GM18526 (cell line): ENCODE data around the gene KCNJ14.

ENCODE experiments used
- POLR2A ChIP-seq: IDR thresholded peaks from 3 replicates; pipeline ENCODE4 v1.6.1; 2011; ENCODE audit not compliant: insufficient read length; ENCODE audit errors: extremely low read depth

KCNJ14 gene

DNA sequence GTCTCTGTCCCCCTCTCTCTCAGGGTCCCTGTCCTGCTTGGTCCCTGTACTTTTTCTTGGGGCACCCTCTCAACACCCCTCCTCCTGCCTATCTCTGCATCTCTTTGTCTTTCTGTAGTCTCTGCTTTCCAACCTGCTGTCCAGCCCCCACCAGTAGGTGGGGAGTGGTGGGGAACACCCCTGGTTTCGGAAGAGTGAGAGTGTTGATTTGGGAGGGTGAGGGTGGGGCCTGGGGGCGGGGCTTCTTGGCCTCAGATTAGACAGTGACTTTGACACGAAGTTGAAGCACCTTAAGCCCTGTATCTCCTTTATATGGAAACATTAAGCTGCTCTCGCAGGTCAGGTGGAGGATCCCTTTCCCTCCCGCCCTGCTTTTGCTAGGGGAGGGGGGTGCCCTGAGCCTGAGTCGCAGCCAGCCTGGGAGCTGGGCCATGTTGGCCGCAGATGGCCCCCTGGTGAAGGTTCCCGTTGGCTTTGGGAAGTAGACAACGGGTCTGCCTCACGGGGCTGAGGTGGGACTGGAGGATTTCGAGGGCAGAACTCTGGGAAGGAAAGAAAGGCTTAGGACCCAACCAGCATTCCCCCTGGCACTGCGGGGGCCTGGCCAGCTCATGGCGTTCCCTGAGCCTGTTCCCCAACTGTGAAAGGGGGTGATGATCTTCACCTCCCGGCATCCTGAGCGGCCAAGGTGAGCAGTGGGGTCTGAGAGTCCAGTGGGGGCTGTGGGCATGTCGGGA is at the start of gene KCNJ14:
KCNJ14 (plus strand) TSS at position 404 of the 737 bp plus-strand sequence. CDS start 6,151 bp downstream, outside the sequence.
- no peak for TF ChIP-seq POLR2A

DNA sequence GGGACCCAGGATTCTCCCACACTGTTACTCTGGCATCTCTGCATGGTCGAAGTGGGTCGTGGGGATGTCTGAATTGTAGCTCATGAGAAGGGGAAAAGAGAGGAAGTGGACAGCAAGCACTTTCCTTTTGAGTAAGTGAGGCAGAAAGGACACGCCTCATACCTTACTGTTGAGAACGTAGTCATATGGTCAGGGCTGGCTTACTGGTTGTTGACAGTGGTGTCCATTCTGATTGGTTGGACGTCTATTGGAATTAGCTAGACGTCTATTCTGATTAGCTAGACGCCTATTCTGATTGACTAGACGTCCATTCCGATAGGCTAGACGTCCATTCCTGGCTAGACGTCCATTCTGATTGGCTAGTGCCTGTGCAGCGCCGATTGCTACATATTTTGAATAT is 49.5 kb upstream of the KCNJ14 start:
- TF ChIP-seq POLR2A = no peak

DNA sequence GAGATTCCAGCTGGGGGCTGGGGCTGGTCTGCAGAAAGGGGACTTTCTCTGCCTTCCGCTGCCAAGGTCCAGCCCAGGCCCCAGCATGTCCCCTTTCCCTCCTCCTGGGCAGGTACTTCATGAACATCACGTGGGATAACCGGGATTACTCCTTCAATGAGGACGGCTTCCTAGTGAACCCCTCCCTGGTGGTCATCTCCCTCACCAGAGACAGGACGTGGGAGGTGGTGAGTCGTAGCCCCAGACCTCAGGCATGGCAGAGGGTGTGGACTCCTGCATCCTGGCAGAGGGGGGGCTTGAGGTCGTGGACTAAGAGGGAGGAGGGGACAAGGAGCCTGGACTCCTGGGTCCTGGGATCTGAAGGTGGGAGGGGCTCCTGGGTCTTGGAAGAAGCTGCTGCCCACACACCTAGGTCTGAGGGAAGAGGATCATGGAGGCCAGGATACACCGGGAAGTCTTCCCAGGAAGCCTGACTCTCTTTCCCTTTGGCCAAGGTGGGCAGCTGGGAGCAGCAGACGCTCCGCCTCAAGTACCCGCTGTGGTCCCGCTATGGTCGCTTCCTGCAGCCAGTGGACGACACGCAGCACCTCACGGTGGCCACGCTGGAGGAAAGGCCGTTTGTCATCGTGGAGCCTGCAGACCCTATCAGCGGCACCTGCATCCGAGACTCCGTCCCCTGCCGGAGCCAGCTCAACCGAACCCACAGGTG is 41.3 kb upstream of the KCNJ14 start:
- TF ChIP-seq POLR2A = no peak

DNA sequence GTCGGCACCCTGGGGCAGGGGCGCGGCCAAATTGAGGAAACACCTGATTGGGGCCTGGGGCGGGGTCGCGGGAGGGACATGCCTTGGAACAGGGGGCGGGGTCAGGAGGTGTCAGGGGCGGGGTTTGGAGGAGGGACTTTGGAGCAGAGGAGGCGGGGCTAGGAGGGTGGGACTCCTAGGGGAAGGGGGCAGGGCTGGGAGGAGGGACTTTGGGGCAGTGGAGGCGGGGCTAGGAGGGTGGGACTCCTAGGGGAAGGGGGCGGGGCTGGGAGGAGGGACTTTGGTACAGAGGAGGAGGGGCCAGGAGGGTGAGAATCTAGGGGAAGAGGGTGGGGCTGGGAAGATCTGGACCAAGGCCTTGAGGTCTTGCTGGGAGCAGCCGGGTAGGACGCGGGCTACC is 40.0 kb upstream of the KCNJ14 start:
- no peak for TF ChIP-seq POLR2A

DNA sequence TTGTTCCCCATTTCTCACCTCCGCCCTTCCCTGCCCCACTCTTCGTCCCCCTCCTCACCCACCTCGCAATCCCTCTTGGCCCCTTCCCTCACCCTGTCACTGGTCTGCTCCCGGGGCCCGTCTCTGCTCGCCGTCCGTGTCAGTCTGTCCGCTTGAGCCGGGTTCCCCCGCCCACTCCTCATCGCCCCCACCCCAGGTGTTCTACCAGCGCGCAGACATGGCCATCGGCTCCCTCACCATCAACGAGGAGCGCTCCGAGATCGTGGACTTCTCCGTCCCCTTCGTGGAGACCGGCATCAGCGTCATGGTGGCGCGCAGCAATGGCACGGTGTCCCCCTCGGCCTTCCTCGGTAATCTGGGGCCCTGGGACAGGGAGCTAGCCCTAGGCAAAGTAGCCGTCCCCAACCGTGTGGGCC is 39.6 kb upstream of the KCNJ14 start:
- no peak for TF ChIP-seq POLR2A

DNA sequence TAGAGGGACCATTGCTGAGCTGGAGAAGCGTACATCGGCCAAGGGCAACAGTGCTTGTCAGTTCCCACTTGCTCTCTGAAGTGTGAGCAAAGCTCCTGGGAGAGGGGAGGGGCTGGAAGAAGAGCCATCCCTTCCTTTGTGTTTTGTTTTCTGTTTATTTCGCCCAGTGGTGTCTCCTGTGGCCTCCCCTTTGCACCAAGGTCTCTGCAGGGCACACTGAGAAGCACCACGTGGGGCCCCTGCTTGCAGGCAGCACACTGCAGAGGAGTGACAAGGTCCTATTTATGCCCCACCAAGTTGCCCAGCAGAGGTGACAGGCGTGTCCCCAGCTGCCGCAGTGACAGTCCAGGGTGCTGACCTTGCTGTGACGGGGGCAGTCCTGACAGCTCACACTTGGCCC is 38.0 kb upstream of the KCNJ14 start:
- no peak for TF ChIP-seq POLR2A

DNA sequence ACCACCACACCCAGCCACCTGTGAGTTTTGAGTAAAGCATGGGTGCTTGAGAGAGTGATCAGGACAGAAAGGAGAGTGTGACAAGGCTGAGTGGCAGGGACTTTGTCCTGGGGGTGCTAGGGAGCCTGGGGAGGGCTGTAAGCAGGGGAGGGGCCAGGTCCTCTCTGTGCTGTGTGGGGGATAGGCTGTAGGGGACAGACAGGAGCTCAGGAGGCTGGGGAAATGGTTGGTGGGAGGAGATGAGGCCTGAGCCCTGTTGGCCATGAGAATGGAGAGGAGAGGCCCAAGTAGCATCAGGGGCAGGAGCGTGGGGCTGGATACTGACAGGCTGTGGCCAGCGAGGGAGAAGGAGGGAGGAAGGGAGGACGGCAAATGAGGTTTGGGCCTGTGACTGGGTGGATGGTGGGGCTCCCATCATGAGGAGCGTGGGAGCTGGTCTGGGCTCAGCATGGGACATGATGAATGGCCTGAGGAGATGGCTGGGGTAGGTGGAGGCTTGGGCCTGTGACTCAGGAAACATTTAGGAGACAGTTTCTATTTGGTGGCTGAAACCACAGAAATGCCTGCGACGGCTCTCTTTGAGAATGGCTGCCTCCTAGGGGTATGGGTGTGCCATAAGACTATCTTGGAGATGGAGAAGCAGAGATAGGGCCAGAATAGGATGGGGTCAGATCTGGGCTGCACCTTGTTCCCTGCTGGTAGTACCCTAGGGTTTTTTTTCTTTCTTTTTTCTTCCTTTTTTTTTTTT is 36.9 kb upstream of the KCNJ14 start:
- TF ChIP-seq POLR2A = no peak

DNA sequence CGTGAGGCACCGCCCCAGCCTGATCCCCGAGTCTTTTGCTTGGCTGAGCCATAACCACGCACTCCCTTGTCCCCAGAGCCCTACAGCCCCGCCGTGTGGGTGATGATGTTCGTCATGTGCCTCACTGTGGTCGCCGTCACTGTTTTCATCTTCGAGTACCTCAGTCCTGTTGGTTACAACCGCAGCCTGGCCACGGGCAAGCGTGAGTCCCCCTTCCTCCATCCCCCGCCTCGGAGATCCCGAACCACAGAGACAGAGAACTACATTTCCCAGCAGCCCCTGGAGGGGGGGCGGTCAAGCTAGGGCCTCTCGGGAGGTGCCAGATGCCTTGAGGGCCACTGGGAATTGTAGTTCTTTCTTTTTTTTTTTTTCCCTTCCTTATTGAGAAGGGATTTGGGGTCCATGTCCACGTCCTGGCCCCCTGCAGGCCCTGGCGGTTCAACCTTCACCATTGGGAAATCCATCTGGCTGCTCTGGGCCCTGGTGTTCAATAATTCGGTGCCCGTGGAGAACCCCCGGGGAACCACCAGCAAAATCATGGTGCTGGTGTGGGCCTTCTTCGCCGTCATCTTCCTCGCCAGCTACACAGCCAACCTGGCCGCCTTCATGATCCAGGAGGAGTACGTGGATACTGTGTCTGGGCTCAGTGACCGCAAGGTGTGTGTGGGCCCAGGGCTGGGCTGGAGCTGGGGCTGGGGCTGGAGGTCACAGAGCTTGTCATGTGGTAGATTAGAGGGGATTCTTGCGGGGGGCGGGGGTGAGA is 36.0 kb upstream of the KCNJ14 start:
- no peak for TF ChIP-seq POLR2A

DNA sequence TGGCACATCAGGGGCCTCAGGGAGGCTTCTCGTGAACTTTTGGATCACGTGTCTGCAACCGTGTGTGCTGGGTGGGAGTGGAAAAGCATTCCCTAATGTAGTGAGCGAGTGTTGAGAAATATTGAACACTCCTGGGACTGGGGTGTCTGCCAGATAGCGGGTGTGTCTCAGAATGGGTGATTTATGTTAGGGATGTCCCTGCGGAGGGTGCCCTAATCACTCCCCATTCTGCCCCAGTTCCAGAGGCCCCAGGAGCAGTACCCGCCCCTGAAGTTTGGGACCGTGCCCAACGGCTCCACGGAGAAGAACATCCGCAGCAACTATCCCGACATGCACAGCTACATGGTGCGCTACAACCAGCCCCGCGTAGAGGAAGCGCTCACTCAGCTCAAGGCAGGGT is 33.8 kb upstream of the KCNJ14 start:
- no peak for TF ChIP-seq POLR2A

DNA sequence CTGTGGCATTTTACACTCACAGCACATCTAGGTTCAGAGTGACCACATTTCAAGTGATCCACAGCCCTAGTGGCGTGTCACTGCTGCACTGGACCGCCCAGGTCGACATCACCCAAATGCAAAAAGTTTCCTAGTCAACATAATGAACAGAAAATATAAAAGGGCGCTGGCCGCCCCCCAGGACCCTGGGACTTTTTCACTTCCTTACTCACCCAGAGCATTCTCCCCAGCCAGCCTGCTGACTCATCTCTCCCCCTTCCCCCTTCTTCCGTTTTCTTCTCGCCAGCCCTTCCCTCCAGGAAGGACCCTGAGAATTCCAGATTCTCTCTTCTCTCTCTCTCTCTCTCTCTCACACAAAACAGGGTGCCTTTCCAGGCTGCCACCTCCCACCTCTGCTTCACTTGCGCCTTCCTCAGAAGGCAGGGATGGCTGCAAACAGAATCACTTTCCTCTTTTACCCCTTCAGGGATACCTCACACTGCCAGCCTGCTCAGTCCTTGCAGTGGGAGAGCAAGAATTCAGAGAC is 30.6 kb upstream of the KCNJ14 start:
- TF ChIP-seq POLR2A = no peak

DNA sequence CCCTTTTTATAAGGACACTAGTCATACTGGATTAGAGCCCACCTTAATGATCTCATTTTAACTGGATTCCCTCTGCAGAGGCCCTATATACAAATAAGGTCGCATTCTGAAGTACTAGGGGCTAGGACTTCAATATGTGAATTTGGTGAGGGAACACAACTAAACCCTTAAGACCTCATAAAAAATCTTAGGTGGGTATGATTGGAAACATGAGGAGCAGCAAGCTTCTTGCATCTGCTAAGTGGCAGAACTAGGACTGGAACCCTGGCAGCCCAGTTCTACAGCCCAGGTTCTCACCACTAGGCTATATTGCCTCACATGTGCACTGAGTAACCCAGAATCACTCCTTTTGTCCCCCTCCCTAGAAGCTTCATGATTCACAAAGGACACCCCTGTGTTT is 26.7 kb upstream of the KCNJ14 start:
- TF ChIP-seq POLR2A = no peak

DNA sequence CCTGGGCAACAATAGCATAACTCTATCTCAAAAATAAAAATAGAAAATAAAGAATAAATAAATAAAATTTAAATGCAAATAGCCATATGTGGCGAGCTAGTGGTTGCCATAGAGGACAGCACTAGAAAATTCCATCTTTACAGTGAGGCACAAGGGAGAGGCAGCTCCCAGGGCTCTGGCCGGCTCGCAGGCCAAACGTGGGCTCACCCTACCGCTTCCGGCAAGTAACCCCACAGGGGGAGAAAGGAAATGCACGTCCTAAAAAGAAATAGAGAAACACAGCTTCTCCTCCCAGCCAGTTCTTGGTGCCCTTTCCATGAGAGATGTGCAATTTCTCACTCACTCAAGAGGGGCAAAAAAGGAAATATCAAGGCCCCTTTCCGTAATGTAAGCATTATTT is 22.0 kb upstream of the KCNJ14 start:
- TF ChIP-seq POLR2A = no peak

DNA sequence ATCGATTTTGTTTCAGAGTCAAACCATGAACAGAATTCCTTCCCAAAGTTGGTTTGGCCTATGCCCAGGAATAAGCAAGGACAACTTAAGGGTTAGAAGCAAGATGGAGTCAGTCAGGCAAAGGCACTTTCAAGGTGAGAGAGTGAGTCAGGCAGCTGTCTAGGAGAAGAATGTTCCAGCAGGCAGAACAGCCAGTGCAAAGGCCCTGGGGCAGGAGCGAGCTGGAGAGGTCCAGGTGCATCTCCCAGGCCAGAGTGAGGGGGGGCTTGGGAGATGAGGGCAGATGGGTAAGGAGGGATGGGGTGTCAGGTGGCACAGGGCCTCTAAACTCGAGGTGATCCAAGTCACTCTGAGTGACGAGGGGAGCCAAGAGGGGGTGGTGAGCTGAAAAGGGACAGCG is 18.8 kb upstream of the KCNJ14 start:
- TF ChIP-seq POLR2A = no peak

DNA sequence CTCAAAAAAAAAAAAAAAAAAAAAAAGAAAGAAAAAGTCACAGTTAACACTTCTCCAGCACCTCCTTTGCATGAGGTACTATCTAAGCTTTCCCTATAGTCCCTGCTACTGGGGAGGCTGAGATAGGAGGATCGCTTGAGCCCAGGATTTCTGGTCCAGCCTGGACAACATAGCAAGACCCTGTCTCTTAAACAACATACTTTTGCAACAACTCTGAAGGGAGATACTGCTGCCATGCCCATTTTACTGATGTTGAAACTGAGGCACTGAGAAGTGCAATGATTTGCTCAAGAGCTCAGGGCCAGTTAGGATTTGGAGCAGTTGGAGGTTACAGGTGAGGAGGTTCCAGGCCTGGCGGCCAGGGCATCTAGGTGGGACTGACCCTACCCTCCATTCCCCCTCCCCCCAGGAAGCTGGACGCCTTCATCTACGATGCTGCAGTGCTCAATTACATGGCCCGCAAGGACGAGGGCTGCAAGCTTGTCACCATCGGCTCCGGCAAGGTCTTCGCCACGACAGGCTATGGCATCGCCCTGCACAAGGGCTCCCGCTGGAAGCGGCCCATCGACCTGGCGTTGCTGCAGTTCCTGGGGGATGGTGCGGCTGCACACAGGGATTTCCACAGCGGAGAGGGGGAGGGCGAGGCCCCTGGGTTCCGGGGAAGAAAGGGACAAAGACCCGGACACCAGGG is 13.9 kb upstream of the KCNJ14 start:
- TF ChIP-seq POLR2A = no peak
